ENCODE measurements around the gene TEX48.

Gene TEX48

GRCh38 chr9:114681594-114682332 is at the start of gene TEX48:
Gene TEX48, minus strand, starts transcription at chr9:114682192. Its CDS starts 10,469 bp downstream, at chr9:114671723.
- DNase-seq, result peak; percentile 75

GRCh38 chr9:114731701-114732100 is 49.7 kb upstream of the TEX48 start:
- DNase-seq, result no peak

- no peak for DNase-seq
These were observed 47.7 kb upstream of the TEX48 start for GRCh38 chr9:114729706-114730105.

GRCh38 chr9:114725930-114726329 is 43.9 kb upstream of the TEX48 start:
- no peak for DNase-seq

- no peak for DNase-seq
These were observed 42.8 kb upstream of the TEX48 start for GRCh38 chr9:114724744-114725143.

- DNase-seq, result peak; percentile 78
These were observed 41.9 kb upstream of the TEX48 start for GRCh38 chr9:114723931-114724330.

- no peak for DNase-seq
These were observed 41.1 kb upstream of the TEX48 start for GRCh38 chr9:114722937-114723620.

- peak; percentile 57 for DNase-seq
These were observed 40.2 kb upstream of the TEX48 start for GRCh38 chr9:114722081-114722621.

- no peak for DNase-seq
These were observed 39.6 kb upstream of the TEX48 start for GRCh38 chr9:114721491-114722079.

- DNase-seq, result peak; percentile 47
These were observed 38.2 kb upstream of the TEX48 start for GRCh38 chr9:114720086-114720676.

GRCh38 chr9:114719290-114719689 is 37.3 kb upstream of the TEX48 start:
- DNase-seq, result no peak

GRCh38 chr9:114718801-114719221 is 36.8 kb upstream of the TEX48 start:
- no peak for DNase-seq

GRCh38 chr9:114717908-114718486 is 36.0 kb upstream of the TEX48 start:
- DNase-seq, result no peak

GRCh38 chr9:114709636-114710035 is 27.6 kb upstream of the TEX48 start:
- DNase-seq, result no peak

GRCh38 chr9:114706711-114707110 is 24.7 kb upstream of the TEX48 start:
- no peak for DNase-seq

- no peak for DNase-seq
These were observed 20.0 kb upstream of the TEX48 start for GRCh38 chr9:114701988-114702387.

GRCh38 chr9:114697951-114698351 is 16.0 kb upstream of the TEX48 start:
- no peak for DNase-seq

GRCh38 chr9:114696814-114697544 is 15.0 kb upstream of the TEX48 start:
- DNase-seq, result peak; percentile 64

- no peak for DNase-seq
These were observed 14.0 kb upstream of the TEX48 start for GRCh38 chr9:114695948-114696347.

- no peak for DNase-seq
These were observed 12.8 kb upstream of the TEX48 start for GRCh38 chr9:114694719-114695269.

GRCh38 chr9:114694146-114694545 is 12.2 kb upstream of the TEX48 start:
- DNase-seq, result peak; percentile 89

Measured in fibroblast of upper back skin (primary cell).